HepG2 (cell line): ENCODE data around the gene PPM1M. TPM values are rescaled to one million over a fixed set of nuclear protein-coding genes. Genes with fewer than 3 reads are reported as not detected.

ENCODE experiments used
- ATAC-seq: fragments of 200-7000 bp; cut with Tn5 transposase; 3 replicates; pipeline ENCODE4 v1.9.1; 2020; ENCODE audit warnings: mild to moderate bottlenecking, moderate library complexity
- BruUV-seq: library from RNA; stranded (reverse); fragments of 400-500 nt; replicated peaks from 2 replicates; lab custom pipeline; 2021; lab: Mats Ljungman, UMichigan
- CTCF ChIA-PET: fragments of 300-600 bp; formaldehyde crosslinking; extraction: SDS; loops from one replicate; lab custom pipeline; 2021; ENCODE audit warnings: low total read pairs, inconsistent platforms, low intra/inter-chr PET ratio; lab: Yijun Ruan, JAX
- POLR2A ChIA-PET: fragments of 350-600 bp; sonication (Branson Sonifier 250); formaldehyde crosslinking; loops from one replicate; lab custom pipeline; 2020; ENCODE audit warnings: antibody characterized with exemption, inconsistent platforms; lab: Yijun Ruan, JAX
- DNase-seq: peaks from one replicate; pipeline ENCODE4 v3.0.0-alpha.2; 2015; ENCODE audit warnings: low spot score
- FAIRE-seq: peaks from 3 replicates; lab custom pipeline; 2011; peaks lifted over from hg19 to GRCh38; lab: Jason Lieb, UNC
- H2AFZ ChIP-seq: one replicate; pipeline ENCODE4 v1.6.1; 2011; ENCODE audit warnings: low read length, inconsistent platforms
- H3K27ac ChIP-seq: fragments of 300-600 bp; 3 replicates; pipeline ENCODE4 v1.8.0; 2011; ENCODE audit warnings: mixed run types, mild to moderate bottlenecking, mixed read lengths, low read length, inconsistent platforms; ENCODE audit not compliant: insufficient read depth; ENCODE audit errors: extremely low read length
- H3K27me3 ChIP-seq, 2 experiments: fragments of 200-600 bp in 1 of 2; 2 replicates in 1 of 2; 3 replicates in 1 of 2; pipeline versions ENCODE4 v1.6.0 to v1.8.0; 2011; ENCODE audit warnings: low read length in 2 of 2, mild to moderate bottlenecking in 2 of 2, moderate library complexity in 2 of 2, inconsistent platforms in 1 of 2; ENCODE audit not compliant: insufficient read depth in 2 of 2, control insufficient read depth in 1 of 2
- H3K36me3 ChIP-seq, 2 experiments: fragments of 200-600 bp in 1 of 2; replicated peaks in 1 of 2; 2 replicates in 1 of 2; 3 replicates in 1 of 2; pipeline versions ENCODE4 v1.5.1 to v1.8.0; 2011; ENCODE audit warnings: low read length in 2 of 2, inconsistent platforms in 1 of 2; ENCODE audit not compliant: insufficient read depth in 2 of 2, control insufficient read depth in 1 of 2
- H3K4me1 ChIP-seq: 2 replicates; pipeline ENCODE4 v1.5.1; 2012; ENCODE audit warnings: low read length, inconsistent platforms; ENCODE audit not compliant: insufficient read depth
- H3K4me2 ChIP-seq: 2 replicates; pipeline ENCODE4 v1.6.0; 2011; ENCODE audit warnings: low read depth, low read length, inconsistent platforms
- H3K4me3 ChIP-seq, 3 experiments: fragments of 200-600 bp in 1 of 3; sonication (generic), shearing (Covaris generic) in 1 of 3; replicated peaks in 1 of 3; 2 replicates each; pipeline ENCODE4 v1.5.1; 2011 to 2016; ENCODE audit warnings: low read length in 3 of 3, inconsistent platforms in 2 of 3, low read depth in 2 of 3, mild to moderate bottlenecking in 2 of 3, control low read depth in 1 of 3, mixed read lengths in 1 of 3; ENCODE audit not compliant: insufficient read depth in 1 of 3
- H3K79me2 ChIP-seq: one replicate; pipeline ENCODE4 v1.6.1; 2011; ENCODE audit warnings: low read length, inconsistent platforms; ENCODE audit not compliant: insufficient read depth
- H3K9ac ChIP-seq: 2 replicates; pipeline ENCODE4 v1.6.0; 2011; ENCODE audit warnings: mild to moderate bottlenecking, low read depth, low read length, inconsistent platforms; ENCODE audit not compliant: insufficient read depth
- H3K9me3 ChIP-seq: 2 replicates; pipeline ENCODE4 v1.5.1; 2012; ENCODE audit warnings: mild to moderate bottlenecking, low read length
- H4K20me1 ChIP-seq: 2 replicates; pipeline ENCODE4 v1.6.0; 2011; ENCODE audit warnings: inconsistent platforms, mild to moderate bottlenecking, low read length, moderate library complexity; ENCODE audit not compliant: insufficient read depth
- MIER2 ChIP-seq: IDR thresholded peaks from 2 replicates; pipeline ENCODE4 v1.6.1; 2016; ENCODE audit warnings: missing biosample characterization, missing genetic modification reagents
- ZBTB33 ChIP-seq: sonication (generic); formaldehyde crosslinking; IDR thresholded peaks from 2 replicates; pipeline ENCODE4 v1.4.0; 2020; ENCODE audit warnings: missing genetic modification reagents
- ZNF362 ChIP-seq: sonication (generic); formaldehyde crosslinking; IDR thresholded peaks from 2 replicates; pipeline ENCODE4 v1.4.0; 2020; ENCODE audit warnings: missing genetic modification reagents, mild to moderate bottlenecking, borderline replicate concordance
- ZNF44 ChIP-seq: sonication (generic); formaldehyde crosslinking; IDR thresholded peaks from 2 replicates; pipeline ENCODE4 v1.5.1; 2020; ENCODE audit warnings: mild to moderate bottlenecking, missing genetic modification reagents
- ZNF546 ChIP-seq: sonication (generic); formaldehyde crosslinking; conservative IDR thresholded peaks from 2 replicates; pipeline ENCODE4 v1.8.1; 2023; ENCODE audit warnings: mild to moderate bottlenecking, missing genetic modification reagents
- ZNF770 ChIP-seq: sonication (generic); formaldehyde crosslinking; IDR thresholded peaks from 2 replicates; pipeline ENCODE4 v1.5.0; 2020; ENCODE audit warnings: mild to moderate bottlenecking, missing genetic modification reagents
- ZNF816 ChIP-seq: sonication (generic); formaldehyde crosslinking; IDR thresholded peaks from 2 replicates; pipeline ENCODE4 v1.8.0; 2022; ENCODE audit warnings: missing genetic modification reagents, mild to moderate bottlenecking, borderline replicate concordance
- WGBS: methylation state at CpG from one replicate; pipeline ENCODE4 v1.1.6; 2017; ENCODE audit warnings: low lambda C conversion rate; 5-methylcytosine and 5-hydroxymethylcytosine counted together
- in situ Hi-C: cut with HindIII; loops from 2 replicates; pipeline ENCODE4 v1.10.0; 2017; ENCODE audit warnings: low pct_unique_long_range_greater_than_20kb; ENCODE audit not compliant: extremely low pct_ligation_motif_present
- intact Hi-C: fragments of 100-400 bp; cut with micrococcal nuclease; formaldehyde crosslinking; loops from one replicate; pipeline ENCODE4 v1.10.0; 2022; ENCODE audit not compliant: unreplicated experiment
- polyA plus RNA-seq, 8 experiments: library from polyadenylated mRNA; depleted of rRNA in 3 of 8; stranded (reverse) in 7 of 8; unstranded in 1 of 8; fragments of >200 nt; fragmentation: Illumina TruSeq in 4 of 8; extraction: Trizol in 4 of 8; gene quantifications; 2 replicates each; pipeline versions ENCODE4 v1.2.1 to v1.2.3, GENCODE V29; 2011 to 2016; ENCODE audit warnings: low read depth in 4 of 8, missing spikeins in 1 of 8, mixed read lengths in 1 of 8; ENCODE audit not compliant: insufficient read depth in 1 of 8
- total RNA-seq, 5 experiments: library from RNA; depleted of rRNA; stranded (reverse); fragments of >200 nt; fragmentation: Illumina TruSeq; extraction: Trizol; gene quantifications; 2 replicates each; pipeline ENCODE4 v1.2.3, GENCODE V29; 2016; ENCODE audit warnings: low read depth in 1 of 5

PPM1M gene
- total and polyA plus RNA-seq, 2 of the 13 experiments (the other 11 are each of a cell fraction or from before 2014, with no cell fraction given) = 2.5 to 5.9 TPM

DNA sequence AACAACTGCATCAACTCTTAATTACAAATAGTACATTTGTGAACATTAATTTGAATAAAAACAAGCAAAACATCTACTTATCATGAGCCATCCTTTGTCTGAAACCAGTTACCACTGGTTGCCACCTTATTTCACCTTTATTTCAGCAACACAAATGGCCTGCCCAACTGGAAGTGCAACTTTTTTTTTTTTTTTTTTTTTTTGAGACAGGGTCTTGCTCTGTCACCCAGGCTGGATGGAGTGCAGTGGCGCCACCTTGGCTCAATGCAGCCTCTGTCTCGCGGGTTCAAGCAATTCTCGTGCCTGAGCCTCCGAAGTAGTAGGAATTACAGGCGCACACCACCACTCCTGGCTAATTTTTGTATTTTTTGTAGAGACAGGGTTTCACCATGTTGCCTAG is 19.8 kb downstream of the PPM1M start:
- Histone ChIP-seq H3K27ac (no peak overlapping the region), H3K79me2 (peaks cover 27% of the 10 kb centered on the region), H3K27me3 (no peaks in the 10 kb centered on the region), H3K4me3 (no peak overlapping the region), H3K36me3 (peaks cover 30 to 89% of the 10 kb centered on the region in 2 experiments), H4K20me1 (peaks cover 11% of the 10 kb centered on the region; the same call in 1 of the 2 replicates), H3K4me2 (no peak overlapping the region), H3K9ac (no peak overlapping the region), H3K9me3 (no peaks in the 10 kb centered on the region), H3K4me1 (no peaks in the 10 kb centered on the region), H2AFZ (no peak overlapping the region)
- FAIRE-seq = no peak
- no peak for ATAC-seq
- 95% methylated on average over 6 of the region's 6 CpGs for WGBS
- in situ Hi-C loops = no loop called here
- ChIA-PET POLR2A (no interaction called here), CTCF (interaction anchor here (0.8 kb wide), 1 partner anchor 33 kb away, joined by 3 read pairs; no protein-coding TSS in a partner anchor)
- DNase-seq = no peak
- peak; percentile 49; the same call in 1 of the 2 replicates for TF ChIP-seq ZNF770 (CRISPR knock-in tag)
- 0 out of 2 replicates have a peak, but pooled peaks have one; percentile 24 for TF ChIP-seq ZNF362 (CRISPR knock-in tag)
- peak; percentile 92 for TF ChIP-seq ZBTB33 (CRISPR knock-in tag)
- TF ChIP-seq ZNF44 (CRISPR knock-in tag) = no peak
- TF ChIP-seq ZNF546 = no peak
- no peak for TF ChIP-seq ZNF816 (CRISPR knock-in tag)
- no peak for TF ChIP-seq MIER2 (CRISPR knock-in tag)
- intact Hi-C loops = no loop called here
- BruUV-seq = no TSS peak
